ENCODE measurements around the gene VCP. TPM values are rescaled to one million over a fixed set of nuclear protein-coding genes. Genes with fewer than 3 reads are reported as not detected.
A peak's percentile ranks its signal among the peaks of the same experiment; 100 is the strongest.

Gene VCP
- total RNA-seq, 1 experiment from 2014 or later, result 170 TPM

- DNase-seq (ENCODE audit: low read depth, low spot score) (no peak), ATAC-seq (no peak)
- Histone ChIP-seq H3K4me3 (replicated peaks in 1 of 2; ENCODE audit: low read depth in 1 of 2, low read length in 2 of 2) (peak overlapping the region; percentile 87 to 88), H3K9me3 (ENCODE audit: control insufficient read depth in 1 of 2, insufficient read depth in 1 of 2, low read depth in 1 of 2, low read length in 2 of 2) (no peaks in the 10 kb centered on the region), H3K36me3 (ENCODE audit: control insufficient read depth in 1 of 2, insufficient read depth in 2 of 2, low read length in 2 of 2) (peaks cover 17 to 26% of the 10 kb centered on the region in 2 experiments), H3K4me1 (ENCODE audit: control insufficient read depth in 1 of 2, insufficient read depth in 2 of 2, low read length in 2 of 2) (peaks cover 9 to 22% of the 10 kb centered on the region in 2 experiments), H4K20me1 (ENCODE audit: insufficient read depth) (no peaks in the 10 kb centered on the region), H3K4me2 (ENCODE audit: low read length) (peak overlapping the region; percentile 78), H2AFZ (ENCODE audit: low read depth, low read length, poor library complexity, severe bottlenecking) (no peak overlapping the region), H3K27me3 (ENCODE audit: insufficient read depth, low read length) (no peaks in the 10 kb centered on the region), H3K9ac (ENCODE audit: low read length) (peak overlapping the region; percentile 97), H3K27ac (ENCODE audit: low read depth, low read length) (peak overlapping the region; percentile 76), H3K9me2 (ENCODE audit: insufficient read depth) (no peaks in the 10 kb centered on the region), H3K79me2 (ENCODE audit: insufficient read depth, low read length) (peaks cover 30% of the 10 kb centered on the region)
- CTCF ChIA-PET, result interaction anchor here (1.2 to 1.9 kb wide), 3 partner anchors 12 to 343 kb away, joined by 3 to 10 read pairs (median 5); partner anchors contain the start of gene ATOSB
- intact Hi-C loops (cut with micrococcal nuclease), result no loop called here
- RAD21 ChIA-PET (ENCODE audit: low non-redundant PET in 1 of 2, low total read pairs in 2 of 2, uncharacterized antibody in 2 of 2, unreplicated experiment in 2 of 2), result interaction anchor here in 1 of 2 experiments (0.8 kb wide), 1 partner anchor 24 kb away, joined by 3 read pairs; the partner anchor contains the start of gene FANCG
- no peak for TF ChIP-seq ZFX (IDR thresholded peaks at IDR 0.05)
- no peak for TF ChIP-seq EGR1 (IDR thresholded peaks at IDR 0.05; ENCODE audit: low read depth)
- TF ChIP-seq, protein P1, sequence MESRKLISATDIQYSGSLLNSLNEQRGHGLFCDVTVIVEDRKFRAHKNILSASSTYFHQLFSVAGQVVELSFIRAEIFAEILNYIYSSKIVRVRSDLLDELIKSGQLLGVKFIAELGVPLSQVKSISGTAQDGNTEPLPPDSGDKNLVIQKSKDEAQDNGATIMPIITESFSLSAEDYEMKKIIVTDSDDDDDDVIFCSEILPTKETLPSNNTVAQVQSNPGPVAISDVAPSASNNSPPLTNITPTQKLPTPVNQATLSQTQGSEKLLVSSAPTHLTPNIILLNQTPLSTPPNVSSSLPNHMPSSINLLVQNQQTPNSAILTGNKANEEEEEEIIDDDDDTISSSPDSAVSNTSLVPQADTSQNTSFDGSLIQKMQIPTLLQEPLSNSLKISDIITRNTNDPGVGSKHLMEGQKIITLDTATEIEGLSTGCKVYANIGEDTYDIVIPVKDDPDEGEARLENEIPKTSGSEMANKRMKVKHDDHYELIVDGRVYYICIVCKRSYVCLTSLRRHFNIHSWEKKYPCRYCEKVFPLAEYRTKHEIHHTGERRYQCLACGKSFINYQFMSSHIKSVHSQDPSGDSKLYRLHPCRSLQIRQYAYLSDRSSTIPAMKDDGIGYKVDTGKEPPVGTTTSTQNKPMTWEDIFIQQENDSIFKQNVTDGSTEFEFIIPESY (IDR thresholded peaks at IDR 0.05; ENCODE audit: extremely low read depth, insufficient replicate concordance, low read length), result no peak
- TF ChIP-seq FOSL1 (IDR thresholded peaks at IDR 0.05; ENCODE audit: low read depth), result no peak
- no peak for TF ChIP-seq SP1 (IDR thresholded peaks at IDR 0.05; ENCODE audit: low read depth)
- no peak for TF ChIP-seq JUND (IDR thresholded peaks at IDR 0.05)
- TF ChIP-seq POLR2A (IDR thresholded peaks at IDR 0.05; ENCODE audit: borderline replicate concordance, extremely low read depth, insufficient read depth, insufficient read length), result no peak
- no peak for TF ChIP-seq MAX (IDR thresholded peaks at IDR 0.05)
- BruUV-seq (replicated peaks), result no TSS peak
- POLR2A ChIA-PET, result interaction anchor here (1.1 to 1.6 kb wide), 5 partner anchors 8 to 24 kb away, joined by 3 to 11 read pairs (median 7); partner anchors contain the start of genes ATOSB and FANCG
Measured at GRCh38 chr9:35103660-35104191, 31.3 kb upstream of the VCP start.
